Articular chondrocyte of knee joint (primary cell): ENCODE results near the gene NCKIPSD. TPM values are rescaled to one million over a fixed set of nuclear protein-coding genes. Genes with fewer than 3 reads are reported as not detected.

Experiments used
- small RNA-seq: library from RNA; depleted of rRNA; stranded (forward); fragments of <200 nt; gene quantifications from one replicate; pipeline ENCODE3, GENCODE V24; 2012
- total RNA-seq: library from RNA; depleted of rRNA; stranded (reverse); fragments of >200 nt; gene quantifications from 2 replicates; pipeline ENCODE4 v1.2.3, GENCODE V29; 2012

NCKIPSD gene
- 9.7 and 17.1 TPM in 2 replicates for total RNA-seq

DNA sequence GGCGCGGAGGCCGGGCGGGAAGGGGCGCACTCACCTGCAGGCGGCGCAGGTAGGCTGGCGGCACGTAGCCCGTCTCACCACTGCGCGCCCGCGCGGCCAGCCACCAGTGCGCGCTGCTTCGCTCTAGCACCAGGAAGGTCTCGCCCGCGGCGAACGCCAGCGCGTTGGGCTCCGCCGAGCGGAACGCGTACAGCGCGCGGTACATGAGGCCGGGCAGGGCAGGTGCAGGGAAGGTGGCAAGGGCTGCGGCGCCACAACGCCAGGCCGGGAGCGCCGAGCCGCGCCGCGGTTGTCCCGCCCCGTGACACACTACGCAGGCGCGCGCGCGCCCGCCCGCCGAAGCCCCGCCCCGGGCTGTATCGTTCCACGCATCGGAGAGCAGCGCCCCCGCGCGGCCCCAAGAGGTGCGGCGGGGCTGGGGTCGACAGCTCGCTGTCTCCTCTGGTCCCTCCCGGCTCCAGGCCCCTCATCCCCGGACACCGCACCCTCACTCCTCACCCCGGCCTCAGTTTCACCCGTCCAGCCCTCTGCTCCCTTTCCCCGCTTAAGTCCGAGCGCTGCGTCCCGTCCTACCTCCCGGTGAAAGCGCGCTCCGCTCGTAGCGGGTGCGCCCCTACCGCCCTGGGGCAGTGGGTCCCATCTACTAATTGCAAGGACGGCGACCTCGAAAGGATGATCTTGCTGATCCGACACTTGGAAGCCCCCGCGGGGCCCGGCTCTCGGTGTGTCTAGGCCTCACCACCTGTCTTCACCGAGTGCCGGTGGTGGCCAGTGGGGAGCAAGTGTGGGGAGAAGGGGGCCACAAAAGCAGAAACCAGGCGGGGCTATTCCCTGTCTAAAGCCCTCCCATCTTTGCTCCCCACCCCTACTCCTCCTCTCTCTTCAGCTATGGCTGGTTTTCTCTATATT, at the start of gene NCKIPSD:
Gene NCKIPSD, minus strand, starts transcription at position 313 of the 909 bp plus-strand sequence. Its CDS starts 108 bp downstream, at position 205.

DNA sequence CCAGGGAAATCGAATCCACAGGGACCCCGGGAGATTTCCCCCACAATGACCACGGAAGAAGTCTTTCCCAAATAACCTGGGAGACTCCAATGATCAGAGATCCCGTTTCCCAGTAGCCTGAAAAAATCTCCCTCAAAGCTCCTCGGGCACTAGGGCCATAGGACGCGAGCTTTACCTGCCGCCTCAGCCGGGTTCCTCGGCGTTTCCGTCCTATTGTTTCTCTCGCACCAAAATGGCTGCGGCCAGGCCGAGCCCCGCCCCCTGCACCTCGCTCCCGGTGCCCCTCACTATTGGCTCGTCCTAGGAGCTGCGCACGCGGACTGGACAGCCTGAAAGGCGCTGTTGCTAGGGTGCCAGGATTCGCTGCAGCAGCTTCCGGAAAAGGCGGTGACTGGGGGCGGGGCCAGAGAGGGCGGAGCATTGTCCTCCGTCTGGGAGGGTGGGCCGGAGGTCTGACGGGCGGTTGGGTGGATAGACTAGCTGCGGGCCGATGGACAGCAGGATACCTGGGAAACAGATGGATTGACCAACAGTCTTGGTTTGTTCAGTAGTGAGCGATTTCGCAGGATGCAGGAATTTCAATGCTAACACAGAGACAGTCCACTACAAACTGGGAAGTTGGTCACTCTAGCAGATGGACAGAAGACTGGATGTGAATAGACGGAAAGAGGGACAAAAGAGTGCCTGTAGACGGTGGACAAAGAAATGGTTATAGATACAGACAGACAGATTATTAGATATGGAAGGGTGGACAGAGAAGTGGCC, 31.4 kb upstream of the NCKIPSD start, which contains the start of gene IP6K2:
Gene IP6K2, minus strand, starts transcription at position 240 of the 765 bp plus-strand sequence. CDS start 21,930 bp downstream, outside the sequence.

DNA sequence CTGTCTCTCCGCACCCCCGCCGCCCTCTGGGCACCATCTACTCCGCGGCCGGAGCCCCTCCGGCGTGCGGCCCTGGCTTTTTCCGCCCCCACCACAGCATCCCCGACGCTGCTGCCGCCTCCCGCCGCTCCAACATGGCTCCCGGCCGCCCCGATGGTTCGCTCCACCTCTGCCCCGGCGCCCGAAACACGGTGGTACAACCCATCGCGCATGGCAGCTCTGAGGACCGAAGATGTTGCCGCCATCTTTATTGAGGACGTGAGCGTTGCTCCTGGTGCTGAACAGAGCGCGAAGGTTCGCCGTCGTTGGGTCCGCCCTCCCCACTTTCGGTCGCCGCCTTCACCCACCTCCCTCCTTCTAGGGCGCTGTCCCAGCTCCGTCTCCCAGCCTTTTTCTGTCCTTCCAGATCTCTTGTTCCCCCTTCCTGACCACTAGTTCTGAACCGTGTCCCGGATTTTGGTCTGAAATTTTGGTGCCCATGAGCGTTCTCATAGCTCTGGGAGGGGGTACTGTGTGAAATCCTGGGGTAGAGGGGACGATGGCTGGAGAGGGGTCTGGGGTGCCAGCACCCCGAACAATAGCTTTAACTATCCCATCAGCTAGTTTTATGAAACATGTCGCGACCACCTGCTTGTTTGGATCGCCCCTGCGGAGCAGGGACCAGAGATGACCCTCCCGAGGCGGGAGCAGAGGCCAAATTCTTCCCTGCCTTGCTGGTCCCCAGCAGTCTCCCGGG, 22.8 kb downstream of the NCKIPSD start, which contains the start of gene CELSR3:
Gene CELSR3, minus strand, starts transcription at position 134 of the 736 bp plus-strand sequence. CDS start 252 bp downstream, outside the sequence.

DNA sequence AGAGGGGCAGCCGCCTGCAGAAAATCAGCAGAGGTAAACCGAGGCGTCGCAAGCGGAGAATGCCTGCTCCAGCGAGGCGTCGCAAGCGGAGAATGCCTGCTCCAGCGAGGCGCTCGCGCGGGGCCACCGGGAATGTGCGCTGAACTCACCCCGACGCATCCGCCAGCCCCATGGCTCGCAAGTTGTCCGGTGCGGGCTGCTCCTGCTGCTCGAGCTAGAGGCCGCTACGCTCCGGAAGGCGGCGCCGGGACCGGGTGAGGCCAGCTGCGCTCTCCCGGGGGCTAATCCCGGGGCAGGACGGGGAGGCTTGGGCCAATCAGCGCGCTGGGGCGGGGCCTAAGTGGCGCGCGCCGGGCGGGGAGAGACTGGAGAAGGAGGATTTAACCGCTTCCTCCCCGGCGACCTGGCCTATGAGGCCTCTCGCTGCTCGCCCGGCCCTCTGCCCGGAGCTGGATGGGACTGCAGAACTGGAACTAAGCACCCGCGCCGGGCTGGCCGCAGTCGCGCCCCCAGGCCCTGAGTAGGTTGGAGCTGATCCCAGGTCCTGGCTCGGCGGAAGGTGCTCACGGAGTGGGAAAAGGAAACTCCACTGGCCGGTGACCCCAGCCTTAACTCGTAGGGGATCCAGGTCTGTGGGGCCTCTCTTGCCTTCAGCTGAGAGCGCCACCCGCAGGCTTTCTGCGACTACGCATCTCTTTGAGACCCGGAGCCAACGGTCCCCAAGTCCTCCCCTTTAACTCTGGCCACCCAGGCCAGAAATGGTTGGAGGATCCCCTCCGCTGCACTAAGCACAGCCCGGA, 50.3 kb downstream of the NCKIPSD start, which contains the start of gene SLC26A6:
Gene SLC26A6, minus strand, starts transcription at position 240 of the 800 bp plus-strand sequence. Its CDS starts 68 bp downstream, at position 172.

Small RNA genes lying within 50 kb of the gene (small RNA-seq; reads per million reads assigned to genes)
- gene AC141002.1: not detected

Other genes starting within 250 kb of the NCKIPSD start
- 17.8 and 20.6 TPM in 2 replicates for gene CCDC51, start 245.8 kb downstream of the NCKIPSD start, total RNA-seq
- gene TMA7, start 245.7 kb downstream of the NCKIPSD start, total RNA-seq: 200 and 210 TPM in 2 replicates
- gene ATRIP, start 239.2 kb downstream of the NCKIPSD start, total RNA-seq: 7.2 TPM in 2 replicates
- 103 and 127 TPM in 2 replicates for gene SHISA5, start 181.7 kb downstream of the NCKIPSD start, total RNA-seq
- gene PFKFB4, start 129.1 kb downstream of the NCKIPSD start, total RNA-seq: 12.5 and 13.3 TPM in 2 replicates
- gene UCN2, start 122.1 kb downstream of the NCKIPSD start, total RNA-seq: 0.13 and 0.22 TPM in 2 replicates
- 3.5 and 3.9 TPM in 2 replicates for gene COL7A1, start 90.6 kb downstream of the NCKIPSD start, total RNA-seq
- gene UQCRC1, start 76.3 kb downstream of the NCKIPSD start, total RNA-seq: 210 and 251 TPM in 2 replicates
- gene TMEM89, start 64.1 kb downstream of the NCKIPSD start, total RNA-seq: not detected in 2 replicates
- gene SLC26A6, start 50.5 kb downstream of the NCKIPSD start, total RNA-seq: 20.8 and 27.6 TPM in 2 replicates
- gene CELSR3, start 23.0 kb downstream of the NCKIPSD start, total RNA-seq: 1.3 and 1.4 TPM in 2 replicates
- 41.0 and 47.2 TPM in 2 replicates for gene IP6K2, start 31.3 kb upstream of the NCKIPSD start, total RNA-seq
- gene PRKAR2A, start 162.0 kb upstream of the NCKIPSD start, total RNA-seq: 56.5 and 62.1 TPM in 2 replicates
- 15.7 and 25.4 TPM in 2 replicates for gene SLC25A20, start 213.0 kb upstream of the NCKIPSD start, total RNA-seq
- 61.2 and 70.3 TPM in 2 replicates for gene ARIH2, start 232.9 kb upstream of the NCKIPSD start, total RNA-seq